Stimulated activated CD4-positive, alpha-beta T cell treated with anti-CD3 and anti-CD28 coated beads, Interleukin-15, amount 100 ng/mL, for 48 hours (primary cell): ENCODE measurements around the gene FAM78A.

Experiments
- DNase-seq, 2 donors: peaks; one replicate each; pipeline ENCODE4 v3.0.0-alpha.2; 2020; ENCODE audit warnings: low read depth in 2 of 2

The FAM78A gene, protein sequence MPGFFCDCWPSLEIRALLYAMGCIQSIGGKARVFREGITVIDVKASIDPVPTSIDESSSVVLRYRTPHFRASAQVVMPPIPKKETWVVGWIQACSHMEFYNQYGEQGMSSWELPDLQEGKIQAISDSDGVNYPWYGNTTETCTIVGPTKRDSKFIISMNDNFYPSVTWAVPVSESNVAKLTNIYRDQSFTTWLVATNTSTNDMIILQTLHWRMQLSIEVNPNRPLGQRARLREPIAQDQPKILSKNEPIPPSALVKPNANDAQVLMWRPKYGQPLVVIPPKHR

GRCh38 chr9:131276094-131276888 is at the start of gene FAM78A:
FAM78A (minus strand) TSS chr9:131276510; CDS start chr9:131276179, 331 bp downstream.
- no peak for DNase-seq

- no peak for DNase-seq
Measured at GRCh38 chr9:131324736-131325679, 48.7 kb upstream of the FAM78A start.

GRCh38 chr9:131323629-131324028 is 47.3 kb upstream of the FAM78A start:
- no peak for DNase-seq

- DNase-seq, result no peak
Measured at GRCh38 chr9:131320031-131320685, 43.8 kb upstream of the FAM78A start.

DNA sequence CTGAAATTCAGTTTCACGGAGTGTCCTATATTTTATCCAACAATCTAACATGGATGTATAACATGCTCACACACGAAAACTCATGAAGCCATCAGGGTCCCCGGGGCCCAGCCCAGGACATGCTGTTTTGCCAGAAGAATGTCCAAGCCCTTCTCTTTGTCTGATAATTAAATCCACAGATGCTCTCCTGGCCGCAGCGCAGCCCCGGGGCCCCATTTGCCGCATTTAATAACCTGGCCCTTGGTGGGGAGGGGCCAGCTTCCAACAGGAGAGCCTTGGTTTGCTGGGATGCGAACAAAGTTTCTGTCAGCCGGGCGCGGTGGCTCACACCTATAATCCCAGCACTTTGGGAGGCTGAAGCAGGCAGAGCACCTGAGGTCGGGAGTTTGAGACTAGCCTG is 43.2 kb upstream of the FAM78A start:
- no peak for DNase-seq

DNA sequence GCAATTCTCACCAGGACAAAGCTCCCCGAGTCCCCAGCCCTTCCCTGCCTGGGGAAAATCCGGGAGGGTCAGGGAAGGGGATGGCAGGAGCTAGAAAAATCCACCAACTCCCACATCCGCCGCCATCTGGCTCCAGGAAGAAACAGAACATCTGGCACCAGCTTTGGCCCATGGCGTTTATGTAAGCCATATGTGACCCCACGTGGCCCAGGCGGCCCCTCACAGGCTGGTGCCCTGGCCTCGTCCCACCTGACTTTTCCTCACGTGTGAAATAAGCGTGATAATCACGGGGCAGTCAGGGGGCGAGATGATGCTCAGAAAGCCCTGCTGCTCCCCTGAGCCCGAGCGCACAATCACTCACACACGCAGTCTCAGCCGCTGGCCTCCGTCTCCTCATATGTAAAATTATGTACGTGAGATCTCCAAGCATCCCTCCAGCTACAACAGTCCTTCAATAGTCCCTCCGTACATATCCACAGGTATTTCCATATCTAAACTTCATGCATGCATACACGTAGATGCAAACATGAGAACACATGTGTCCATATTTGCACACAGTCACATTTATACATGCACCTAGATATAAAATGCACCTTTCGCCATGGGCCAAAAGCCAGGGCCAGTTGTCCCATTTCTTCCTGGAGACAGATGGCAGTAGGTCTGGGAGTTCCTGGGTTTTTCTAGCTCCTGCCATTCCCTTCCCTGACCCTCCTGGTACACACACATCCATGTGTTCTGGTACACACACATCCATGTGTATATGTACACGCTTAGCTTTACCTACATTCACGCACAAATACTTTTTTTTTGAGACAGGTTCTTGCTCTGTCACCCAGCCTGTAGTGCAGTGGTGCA is 42.1 kb upstream of the FAM78A start:
- no peak for DNase-seq

DNA sequence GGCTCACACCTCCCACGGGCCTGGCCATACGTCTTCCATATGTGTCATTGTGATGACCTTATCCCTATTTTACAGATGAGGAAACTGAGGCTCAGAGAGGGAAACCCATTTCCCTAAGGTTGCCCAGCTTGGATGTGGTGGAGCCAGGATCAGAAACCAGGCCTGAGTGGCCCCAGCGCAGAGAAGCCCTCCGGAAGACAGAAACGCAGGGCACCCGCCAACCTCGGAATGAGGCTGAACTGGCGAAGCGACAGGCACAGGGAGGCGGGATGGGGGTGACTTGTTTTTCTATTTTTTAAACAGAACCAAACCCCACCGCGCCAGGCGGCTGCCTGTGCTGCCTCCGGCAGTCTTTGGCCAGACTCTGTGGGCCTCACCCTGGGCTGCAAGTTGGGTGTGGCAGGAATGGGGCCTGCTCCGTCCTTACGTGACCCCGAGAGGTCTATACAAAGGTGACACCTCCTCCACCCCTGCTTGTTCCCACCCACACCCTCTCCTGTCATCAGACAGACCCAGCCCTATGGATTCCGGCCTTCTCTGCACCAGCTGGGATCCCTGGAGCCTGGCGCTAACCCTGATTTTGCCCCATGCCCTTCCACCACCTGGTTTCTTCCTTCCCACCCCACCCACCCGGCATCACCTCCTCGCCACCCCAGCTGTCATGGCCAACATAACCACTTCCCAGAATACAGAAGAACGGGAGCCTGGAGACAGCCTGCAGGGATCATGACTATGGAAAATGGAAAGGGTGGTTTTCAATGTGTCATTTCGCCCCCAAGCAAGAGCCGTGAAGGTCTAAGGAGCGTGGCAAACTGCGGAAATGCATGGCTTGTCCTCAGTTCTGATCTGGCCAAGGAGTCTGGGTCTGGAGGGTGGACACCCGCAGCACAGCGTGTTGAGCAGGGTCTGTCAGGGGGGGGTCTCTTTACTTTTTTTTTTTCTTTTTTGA is 36.8 kb upstream of the FAM78A start:
- no peak for DNase-seq

DNA sequence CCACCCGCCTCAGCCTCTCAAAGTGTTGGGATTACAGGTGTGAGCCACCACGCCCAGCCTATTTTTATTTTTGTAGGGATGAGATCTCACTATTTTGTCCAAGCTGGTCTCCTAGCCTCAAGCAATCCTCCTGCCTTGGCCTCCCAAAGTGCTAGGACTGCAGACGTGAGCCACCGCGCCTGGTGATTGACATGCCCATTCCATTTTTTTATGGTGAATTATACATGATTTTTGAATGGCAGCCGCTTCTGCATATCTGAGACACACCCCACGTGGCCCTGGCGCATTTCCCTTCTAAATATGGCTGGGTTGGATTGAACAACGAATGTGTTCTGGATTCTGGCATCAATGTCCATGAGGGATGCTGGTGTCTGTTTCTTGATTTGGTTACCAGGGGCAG is 35.9 kb upstream of the FAM78A start:
- no peak for DNase-seq

DNA sequence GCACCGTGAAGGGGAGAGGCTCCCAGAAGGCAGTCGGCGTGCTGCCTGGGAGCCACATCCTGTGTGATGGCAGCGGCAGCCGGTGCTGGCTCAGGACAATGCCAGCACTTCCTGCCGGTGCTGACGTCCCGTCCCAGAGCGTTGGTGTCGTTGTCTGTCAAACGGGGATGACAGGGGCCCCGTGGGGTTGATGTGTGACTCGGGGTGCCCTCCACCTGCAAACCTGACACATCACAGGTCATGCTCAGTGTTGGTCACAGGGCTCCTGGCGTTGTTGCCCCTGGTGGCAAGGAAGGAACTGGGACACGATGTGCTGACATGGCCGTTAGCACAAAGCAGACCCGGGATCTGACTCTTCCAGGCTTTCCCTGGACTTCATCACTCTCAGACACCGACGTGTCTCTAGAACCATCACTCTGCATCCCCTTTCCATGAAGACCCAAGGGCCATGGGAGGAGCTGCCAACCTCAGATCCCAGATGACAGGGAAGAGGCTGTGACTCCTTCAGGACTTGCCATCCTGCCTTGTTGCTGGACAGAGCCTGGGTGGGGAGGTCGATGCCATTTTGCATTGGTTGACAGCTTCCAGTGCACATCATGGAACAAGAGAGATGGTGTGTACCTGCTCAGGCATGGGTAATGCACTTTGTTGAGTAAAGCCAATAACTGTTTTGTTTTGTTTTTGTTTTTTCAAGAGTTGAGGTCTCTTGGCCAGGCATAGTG is 34.7 kb upstream of the FAM78A start:
- DNase-seq, result peak; percentile 58

DNA sequence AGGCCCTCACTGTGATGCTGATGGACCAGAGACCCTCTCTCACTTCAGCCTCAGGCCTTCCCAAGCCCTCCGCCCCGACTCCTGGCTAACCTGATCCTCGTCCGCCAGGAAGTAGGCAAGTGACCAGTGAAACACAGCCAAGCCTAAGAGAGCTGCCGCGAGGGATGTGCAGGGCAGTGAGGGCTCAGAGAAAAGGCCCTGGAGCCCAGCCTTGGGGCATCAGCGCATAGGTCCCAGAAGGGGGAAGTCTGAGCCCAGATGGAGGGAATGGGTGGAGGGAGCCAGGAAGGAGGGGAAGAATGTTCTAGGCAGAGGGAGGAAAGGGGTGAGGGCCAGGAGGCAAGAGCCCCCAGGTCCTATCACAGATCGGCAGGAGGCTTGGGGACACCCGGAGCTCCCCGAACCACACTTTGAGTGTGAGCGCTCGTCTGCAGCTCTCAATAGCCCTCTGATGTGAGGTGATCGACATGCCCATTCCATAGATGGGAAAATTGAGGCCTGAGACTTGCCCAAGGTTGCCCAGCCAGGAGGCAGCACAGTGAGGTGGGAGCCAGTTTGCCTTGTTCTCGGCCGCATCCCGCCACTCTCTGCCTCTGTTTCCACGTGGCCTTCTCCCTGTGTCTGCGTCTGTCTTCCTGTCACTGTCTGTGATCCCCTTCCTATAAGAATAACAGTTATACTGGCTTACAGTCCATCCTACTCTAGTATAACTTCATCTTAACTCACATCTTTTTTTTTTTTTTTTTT is 33.4 kb upstream of the FAM78A start:
- DNase-seq, result no peak

DNA sequence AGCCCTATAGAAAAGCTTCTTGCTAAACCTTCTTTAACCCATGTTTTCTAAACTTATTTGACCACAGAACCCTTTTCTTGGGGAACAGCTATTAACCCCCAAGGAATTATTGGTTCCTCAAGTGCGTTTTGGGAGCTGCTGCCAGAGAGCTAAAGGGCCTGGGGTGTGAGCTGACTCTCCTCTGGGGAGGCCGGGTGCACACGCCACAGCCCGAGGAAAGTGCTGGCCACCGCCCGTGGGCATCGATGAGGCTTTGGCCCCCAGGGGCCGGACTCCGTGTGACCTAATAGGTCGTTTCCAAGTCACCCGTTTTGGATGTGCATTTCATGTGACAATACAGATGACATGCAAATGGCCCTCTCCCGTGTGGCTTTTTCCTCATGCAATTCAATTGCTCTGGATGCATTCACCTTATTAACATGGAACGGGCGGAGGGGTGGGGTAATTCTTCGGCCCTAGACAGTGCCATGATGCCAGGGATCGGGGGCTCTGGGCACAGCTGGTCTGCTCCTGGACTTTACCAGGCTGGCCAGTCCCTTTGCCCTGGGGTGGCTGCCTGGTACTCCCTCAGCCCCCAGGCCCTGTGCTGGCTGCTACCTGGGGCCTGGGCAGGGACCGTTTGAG is 32.7 kb upstream of the FAM78A start:
- no peak for DNase-seq

- no peak for DNase-seq
Measured at GRCh38 chr9:131308452-131308851, 32.1 kb upstream of the FAM78A start.

DNA sequence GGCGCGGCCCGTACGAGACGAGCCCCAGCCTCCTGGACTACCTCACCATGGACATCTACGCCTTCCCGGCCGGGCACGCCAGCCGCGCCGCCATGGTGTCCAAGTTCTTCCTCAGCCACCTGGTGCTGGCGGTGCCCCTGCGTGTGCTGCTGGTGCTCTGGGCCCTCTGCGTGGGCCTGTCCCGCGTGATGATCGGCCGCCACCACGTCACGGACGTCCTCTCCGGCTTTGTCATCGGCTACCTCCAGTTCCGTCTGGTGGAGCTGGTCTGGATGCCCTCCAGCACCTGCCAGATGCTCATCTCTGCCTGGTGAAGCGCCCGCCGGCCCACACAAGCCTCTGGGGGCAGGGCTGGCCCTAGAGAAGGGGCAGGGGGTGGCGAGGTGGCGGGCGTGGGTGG is 31.7 kb upstream of the FAM78A start:
- DNase-seq, result no peak

DNA sequence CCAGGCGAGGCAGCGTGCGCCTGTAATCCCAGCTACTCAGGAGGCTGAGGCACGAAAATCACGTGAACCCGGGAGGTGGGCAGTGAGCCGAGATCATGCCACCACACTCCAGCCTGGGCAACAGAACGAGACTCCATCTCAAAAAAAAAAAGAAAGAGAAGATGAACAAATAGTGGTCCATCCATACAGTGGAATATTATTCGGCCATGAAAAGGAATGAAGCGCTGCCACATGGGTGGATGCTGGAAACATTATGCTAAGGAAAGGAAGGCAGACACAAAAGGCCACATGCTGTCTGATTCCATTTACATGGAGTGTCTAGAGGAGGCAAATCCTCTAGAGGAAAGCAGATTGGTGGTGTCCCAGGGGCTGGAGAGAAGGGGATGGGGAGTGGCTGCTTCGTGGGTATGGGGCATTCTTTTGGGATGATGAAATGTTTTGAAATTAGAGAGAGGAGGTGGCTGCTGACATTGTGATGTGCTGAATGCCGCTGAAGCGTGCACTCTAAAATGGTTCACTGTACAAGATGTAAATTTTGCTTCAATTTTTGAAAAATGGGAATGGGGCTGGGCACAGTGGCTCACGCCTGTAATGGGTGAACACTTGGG is 30.2 kb upstream of the FAM78A start:
- no peak for DNase-seq

GRCh38 chr9:131304676-131305355 is 28.5 kb upstream of the FAM78A start:
- DNase-seq, result no peak
